GM23248 (cell line): ENCODE results near the gene NRF1.

Experiments used
- EZH2 ChIP-seq: fragments of 200-600 bp; sonication (generic); IDR thresholded peaks from 2 replicates; pipeline ENCODE4 v1.6.1; 2018; ENCODE audit warnings: antibody characterized with exemption, mild to moderate bottlenecking; ENCODE audit not compliant: insufficient read depth, poor library complexity, severe bottlenecking
- EZH2phosphoT487 ChIP-seq: fragments of 200-600 bp; sonication (generic); IDR thresholded peaks from 2 replicates; pipeline ENCODE4 v1.6.1; 2018; ENCODE audit warnings: antibody characterized with exemption, moderate library complexity, mild to moderate bottlenecking, low read depth; ENCODE audit not compliant: insufficient read depth

GRCh38 chr7:129575699-129576098 lies 35.8 kb upstream of the NRF1 start:
- no peak for TF ChIP-seq EZH2
- no peak for TF ChIP-seq EZH2phosphoT487
